ENCODE data around the gene ECI2.

The ECI2 gene

GRCh38 chr6:4155848-4156466 is 20.6 kb upstream of the ECI2 start:
- Mint-ChIP-seq H3K9me3 (peaks cover 8% of the 10 kb centered on the region), H3K27me3 (ENCODE audit: low read depth) (peaks cover 4% of the 10 kb centered on the region), H3K4me3 (no peak overlapping the region), H3K27ac (peak overlapping the region in 1 of 3 experiments; percentile 41), H3K4me1 (peaks cover 6% of the 10 kb centered on the region), H3K36me3 (ENCODE audit: low read depth) (no peaks in the 10 kb centered on the region)
- peak; percentile 83 to 84 (median 84) for TF ChIP-seq CTCF (IDR thresholded peaks at IDR 0.05; ENCODE audit: unreplicated experiment in 3 of 3)

DNA sequence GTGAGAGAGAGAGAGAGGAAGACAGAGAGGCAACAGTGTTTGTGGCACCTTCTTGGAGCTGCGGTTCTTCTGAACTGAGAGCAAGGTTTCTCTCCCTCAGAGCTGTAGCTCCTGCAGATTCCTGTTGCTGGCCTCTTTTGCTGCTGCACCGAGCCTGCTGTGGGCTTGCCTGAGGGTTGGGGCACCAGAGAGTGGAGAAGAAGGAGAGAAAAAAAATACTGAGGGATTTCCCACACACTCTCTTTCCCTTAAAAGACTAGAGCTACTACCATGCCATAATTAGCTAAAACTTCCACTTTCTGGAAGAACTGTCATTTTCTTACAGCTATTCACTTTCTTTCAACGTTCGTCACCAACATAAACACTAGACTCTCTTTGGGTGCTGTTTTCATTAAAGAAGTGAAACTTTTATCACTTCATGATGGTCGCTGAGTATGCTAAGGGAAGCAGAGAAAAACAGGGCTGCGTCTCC is 18.2 kb upstream of the ECI2 start:
- Mint-ChIP-seq H3K4me3 (no peak overlapping the region), H3K27me3 (ENCODE audit: low read depth) (peaks cover 8% of the 10 kb centered on the region), H3K9me3 (peaks cover 27% of the 10 kb centered on the region), H3K4me1 (peaks cover 6% of the 10 kb centered on the region), H3K36me3 (ENCODE audit: low read depth) (no peaks in the 10 kb centered on the region), H3K27ac (peak overlapping the region in 1 of 3 experiments; percentile 69)
- no peak for TF ChIP-seq CTCF (IDR thresholded peaks at IDR 0.05; ENCODE audit: unreplicated experiment in 3 of 3)

- Mint-ChIP-seq H3K27me3 (ENCODE audit: low read depth) (peaks cover 10% of the 10 kb centered on the region), H3K4me3 (no peak overlapping the region), H3K9me3 (peaks cover 28% of the 10 kb centered on the region), H3K36me3 (ENCODE audit: low read depth) (no peaks in the 10 kb centered on the region), H3K4me1 (peaks cover 5% of the 10 kb centered on the region), H3K27ac (no peak overlapping the region)
- TF ChIP-seq CTCF (IDR thresholded peaks at IDR 0.05; ENCODE audit: unreplicated experiment in 3 of 3): no peak
Observed at GRCh38 chr6:4145083-4145482, 9.7 kb upstream of the ECI2 start.

GRCh38 chr6:4139272-4139671 is 3.9 kb upstream of the ECI2 start:
- Mint-ChIP-seq H3K36me3 (ENCODE audit: low read depth) (no peaks in the 10 kb centered on the region), H3K27me3 (ENCODE audit: low read depth) (peaks cover 10% of the 10 kb centered on the region), H3K9me3 (peaks cover 14% of the 10 kb centered on the region), H3K4me3 (peak overlapping the region in 1 of 3 experiments; percentile 10), H3K4me1 (peaks cover 22% of the 10 kb centered on the region), H3K27ac (no peak overlapping the region)
- no peak for TF ChIP-seq CTCF (IDR thresholded peaks at IDR 0.05; ENCODE audit: unreplicated experiment in 3 of 3)

GRCh38 chr6:4138186-4138585 is 2.8 kb upstream of the ECI2 start:
- peaks cover 32% of the 10 kb centered on the region for H3K4me1 Mint-ChIP-seq
- peaks cover 5% of the 10 kb centered on the region for H3K36me3 Mint-ChIP-seq (ENCODE audit: low read depth)
- H3K4me3 Mint-ChIP-seq: peak overlapping the region in 1 of 3 experiments; percentile 53
- no peak for TF ChIP-seq CTCF (IDR thresholded peaks at IDR 0.05; ENCODE audit: unreplicated experiment in 3 of 3)
- H3K27ac Mint-ChIP-seq: no peak overlapping the region
- H3K27me3 Mint-ChIP-seq (ENCODE audit: low read depth): peaks cover 10% of the 10 kb centered on the region
- H3K9me3 Mint-ChIP-seq: peaks cover 9% of the 10 kb centered on the region

DNA sequence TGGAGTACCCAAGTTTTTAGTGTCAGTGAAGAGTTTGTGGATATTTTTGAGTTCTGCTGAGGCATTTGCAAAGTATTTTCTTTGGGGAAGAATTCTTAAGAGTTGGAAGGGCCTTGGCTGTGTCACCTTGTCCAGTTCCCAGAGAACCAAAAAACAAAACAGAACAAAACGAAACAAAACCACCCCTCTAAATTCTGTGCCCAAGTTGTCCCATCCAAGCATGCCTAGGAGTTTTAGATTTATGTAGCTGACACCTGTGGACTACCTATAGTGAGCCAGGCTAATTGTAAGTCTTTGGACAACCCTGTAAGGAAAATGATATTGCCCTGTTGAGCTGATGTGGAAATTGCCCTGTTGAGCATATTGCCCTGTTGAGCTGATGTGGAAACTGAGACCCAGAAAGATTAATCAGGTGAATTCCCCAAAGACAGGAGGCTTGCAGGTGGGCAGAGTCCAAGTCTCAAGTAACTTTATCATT is 1.0 kb upstream of the ECI2 start:
- Mint-ChIP-seq H3K4me3 (peak overlapping the region; percentile 82 to 88 (median 87)), H3K27me3 (ENCODE audit: low read depth) (peaks cover 10% of the 10 kb centered on the region)
- no peak for TF ChIP-seq CTCF (IDR thresholded peaks at IDR 0.05; ENCODE audit: unreplicated experiment in 3 of 3)

More for the DNA sequence above, 1.0 kb upstream of the ECI2 start:
- H3K4me1 Mint-ChIP-seq: peaks cover 32% of the 10 kb centered on the region
- H3K36me3 Mint-ChIP-seq (ENCODE audit: low read depth): peaks cover 22% of the 10 kb centered on the region
- H3K9me3 Mint-ChIP-seq: peaks cover 6% of the 10 kb centered on the region
- H3K27ac Mint-ChIP-seq: peak overlapping the region; percentile 76 to 84 (median 78)

Measured in nephron (organoid).